Ishikawa (cell line): ENCODE measurements around the gene RPRD1A.

Experiments
- CEBPB ChIP-seq: IDR thresholded peaks from 2 replicates; pipeline ENCODE4 v1.6.1; 2012
- NFIC ChIP-seq: IDR thresholded peaks from 2 replicates; pipeline ENCODE4 v1.6.1; 2012
- TEAD4 ChIP-seq: IDR thresholded peaks from 2 replicates; pipeline ENCODE4 v1.6.1; 2012
- TF ChIP-seq, protein P1 (sequence below): IDR thresholded peaks from 2 replicates; pipeline ENCODE4 v1.6.1; 2012; ENCODE audit warnings: low read depth, mild to moderate bottlenecking

DNA sequence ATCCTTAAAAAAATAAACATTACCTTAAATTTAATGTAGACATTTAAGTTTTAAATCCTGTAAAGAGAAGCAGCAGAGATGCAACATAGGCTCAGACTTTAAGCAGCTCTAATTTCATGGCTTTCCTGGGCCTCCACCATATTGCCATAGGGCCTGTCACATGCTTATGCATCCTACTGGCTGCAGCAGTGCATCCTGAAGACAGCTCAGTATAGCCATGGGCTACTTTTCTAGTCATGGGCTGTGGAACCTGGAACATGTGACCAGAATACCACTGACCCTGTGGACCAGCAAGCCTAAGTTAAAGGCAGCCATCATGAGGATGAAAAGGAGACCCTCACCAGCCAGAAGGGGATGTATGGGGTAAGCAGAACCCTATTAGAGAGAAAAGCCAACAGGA, 84.2 kb downstream of the RPRD1A start:
- TF ChIP-seq CEBPB: no peak
- TF ChIP-seq TEAD4: no peak
- no peak for TF ChIP-seq NFIC
- TF ChIP-seq, protein P1, sequence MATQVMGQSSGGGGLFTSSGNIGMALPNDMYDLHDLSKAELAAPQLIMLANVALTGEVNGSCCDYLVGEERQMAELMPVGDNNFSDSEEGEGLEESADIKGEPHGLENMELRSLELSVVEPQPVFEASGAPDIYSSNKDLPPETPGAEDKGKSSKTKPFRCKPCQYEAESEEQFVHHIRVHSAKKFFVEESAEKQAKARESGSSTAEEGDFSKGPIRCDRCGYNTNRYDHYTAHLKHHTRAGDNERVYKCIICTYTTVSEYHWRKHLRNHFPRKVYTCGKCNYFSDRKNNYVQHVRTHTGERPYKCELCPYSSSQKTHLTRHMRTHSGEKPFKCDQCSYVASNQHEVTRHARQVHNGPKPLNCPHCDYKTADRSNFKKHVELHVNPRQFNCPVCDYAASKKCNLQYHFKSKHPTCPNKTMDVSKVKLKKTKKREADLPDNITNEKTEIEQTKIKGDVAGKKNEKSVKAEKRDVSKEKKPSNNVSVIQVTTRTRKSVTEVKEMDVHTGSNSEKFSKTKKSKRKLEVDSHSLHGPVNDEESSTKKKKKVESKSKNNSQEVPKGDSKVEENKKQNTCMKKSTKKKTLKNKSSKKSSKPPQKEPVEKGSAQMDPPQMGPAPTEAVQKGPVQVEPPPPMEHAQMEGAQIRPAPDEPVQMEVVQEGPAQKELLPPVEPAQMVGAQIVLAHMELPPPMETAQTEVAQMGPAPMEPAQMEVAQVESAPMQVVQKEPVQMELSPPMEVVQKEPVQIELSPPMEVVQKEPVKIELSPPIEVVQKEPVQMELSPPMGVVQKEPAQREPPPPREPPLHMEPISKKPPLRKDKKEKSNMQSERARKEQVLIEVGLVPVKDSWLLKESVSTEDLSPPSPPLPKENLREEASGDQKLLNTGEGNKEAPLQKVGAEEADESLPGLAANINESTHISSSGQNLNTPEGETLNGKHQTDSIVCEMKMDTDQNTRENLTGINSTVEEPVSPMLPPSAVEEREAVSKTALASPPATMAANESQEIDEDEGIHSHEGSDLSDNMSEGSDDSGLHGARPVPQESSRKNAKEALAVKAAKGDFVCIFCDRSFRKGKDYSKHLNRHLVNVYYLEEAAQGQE: no peak
